Frontal cortex (tissue), 4 donors: ENCODE results near the gene SERINC3. TPM values are rescaled to one million over a fixed set of nuclear protein-coding genes. Genes with fewer than 3 reads are reported as not detected.

Experiments
- DNase-seq, 2 donors: peaks; one replicate each; pipeline ENCODE4 v3.0.0; 2012; ENCODE audit warnings: low spot score in 2 of 2
- FAIRE-seq: peaks from 2 replicates; lab custom pipeline; 2012; peaks lifted over from hg19 to GRCh38; lab: Jason Lieb, UNC
- small RNA-seq: library from RNA; depleted of rRNA; stranded (forward); fragments of <200 nt; gene quantifications from one replicate; pipeline ENCODE3, GENCODE V24; 2014
- total RNA-seq: library from RNA; depleted of rRNA; stranded (reverse); fragments of >200 nt; gene quantifications from one replicate; pipeline ENCODE4 v1.2.3, GENCODE V29; 2014
- donor health status: control.
- donor health status: control.
- donor health status: control.

The SERINC3 gene
- total RNA-seq, 1 donor from 2014 or later, result 89.7 TPM

DNA sequence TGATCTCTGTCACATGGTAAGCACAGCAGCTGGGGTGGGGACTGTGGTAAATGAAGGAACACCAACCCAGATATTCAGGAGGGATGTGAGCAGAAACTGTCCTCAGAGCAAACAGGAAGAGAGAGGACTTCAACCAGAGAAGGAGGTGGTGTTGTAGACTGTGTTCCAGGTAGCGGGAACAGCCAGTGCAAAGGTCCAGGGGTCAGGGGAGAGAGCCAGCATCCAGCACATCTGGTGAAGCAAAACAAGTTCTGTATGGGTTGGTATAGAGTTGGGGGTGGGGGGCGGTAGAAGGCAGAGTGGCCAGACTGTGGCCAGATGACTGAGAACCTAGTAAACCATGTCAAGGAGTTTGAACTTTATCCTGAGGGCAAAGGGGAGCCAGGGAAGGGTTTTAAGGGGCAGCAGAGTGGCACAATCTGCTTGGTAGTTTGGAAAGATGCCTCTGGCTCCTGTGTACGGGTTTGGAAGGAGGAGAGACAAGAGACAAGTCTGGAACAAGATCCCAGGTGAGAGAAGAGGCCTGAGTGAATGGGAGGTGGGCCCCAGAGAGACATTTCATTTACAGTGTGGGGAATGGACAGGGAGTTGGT, 73.9 kb downstream of the SERINC3 start:
- DNase-seq, result no peak
- FAIRE-seq, result no peak

Small RNA genes lying within 50 kb of the gene (small RNA-seq; reads per million reads assigned to genes)
- gene RPL37AP1, result 0.64 reads per million, percentile 49 among the genes with 10 or more reads in this experiment

Other genes with a start within 250 kb of the SERINC3 start
- 9.8 TPM for gene FITM2, start 210.9 kb downstream of the SERINC3 start, total RNA-seq
- gene R3HDML, start 185.0 kb downstream of the SERINC3 start, total RNA-seq, result not detected
- not detected for gene HNF4A, start 166.4 kb downstream of the SERINC3 start, total RNA-seq
- 7.3 TPM for gene TTPAL, start 46.2 kb downstream of the SERINC3 start, total RNA-seq
- 32.2 TPM for gene PKIG, start 60.5 kb upstream of the SERINC3 start, total RNA-seq
- gene ADA, start 129.6 kb upstream of the SERINC3 start, total RNA-seq, result 2.4 TPM
- gene CCN5, start 193.3 kb upstream of the SERINC3 start, total RNA-seq, result not detected
- gene KCNK15, start 223.8 kb upstream of the SERINC3 start, total RNA-seq, result not detected